ENCODE data around the gene ADAD2.
A peak's percentile ranks its signal among the peaks of the same experiment; 100 is the strongest.

The ADAD2 gene

GRCh38 chr16:84190731-84191388 is at the start of gene ADAD2:
Gene ADAD2, plus strand, starts transcription at chr16:84191157. Its CDS starts 74 bp downstream, at chr16:84191231.
- DNase-seq, result no peak

GRCh38 chr16:84143081-84143480 is 47.9 kb upstream of the ADAD2 start:
- DNase-seq, result no peak

- no peak for DNase-seq
Observed at GRCh38 chr16:84143784-84144199, 47.2 kb upstream of the ADAD2 start.

- DNase-seq, result peak; percentile 34
Observed at GRCh38 chr16:84144209-84144858, 46.6 kb upstream of the ADAD2 start.

- peak; percentile 88 for DNase-seq
Observed at GRCh38 chr16:84144859-84145639, 45.9 kb upstream of the ADAD2 start, which contains the start of the genes DNAAF1 and HSDL1. Gene DNAAF1, plus strand, starts transcription at chr16:84145308. Its CDS starts 133 bp downstream, at chr16:84145441. Gene HSDL1, minus strand, starts transcription at chr16:84145177. Its CDS starts 13,856 bp downstream, at chr16:84131321.

GRCh38 chr16:84150926-84151325 is 40.0 kb upstream of the ADAD2 start:
- DNase-seq, result peak; percentile 4

- no peak for DNase-seq
Observed at GRCh38 chr16:84153660-84154214, 37.2 kb upstream of the ADAD2 start.

- DNase-seq, result no peak
Observed at GRCh38 chr16:84155226-84155625, 35.7 kb upstream of the ADAD2 start.

GRCh38 chr16:84155771-84156170 is 35.2 kb upstream of the ADAD2 start:
- DNase-seq, result no peak

GRCh38 chr16:84156342-84156784 is 34.6 kb upstream of the ADAD2 start:
- DNase-seq, result no peak

- peak; percentile 34 for DNase-seq
Observed at GRCh38 chr16:84159007-84159406, 31.9 kb upstream of the ADAD2 start.

GRCh38 chr16:84159800-84160199 is 31.2 kb upstream of the ADAD2 start:
- no peak for DNase-seq

GRCh38 chr16:84161037-84161436 is 29.9 kb upstream of the ADAD2 start:
- no peak for DNase-seq

- DNase-seq, result peak; percentile 34
Observed at GRCh38 chr16:84161801-84162200, 29.2 kb upstream of the ADAD2 start.

- no peak for DNase-seq
Observed at GRCh38 chr16:84165746-84166145, 25.2 kb upstream of the ADAD2 start.

- no peak for DNase-seq
Observed at GRCh38 chr16:84166796-84167695, 23.9 kb upstream of the ADAD2 start.

GRCh38 chr16:84169765-84170310 is 21.1 kb upstream of the ADAD2 start:
- DNase-seq, result no peak

- DNase-seq, result no peak
Observed at GRCh38 chr16:84174396-84174795, 16.6 kb upstream of the ADAD2 start.

- DNase-seq, result no peak
Observed at GRCh38 chr16:84175350-84176081, 15.4 kb upstream of the ADAD2 start.

- DNase-seq, result no peak
Observed at GRCh38 chr16:84176192-84177053, 14.5 kb upstream of the ADAD2 start.
